Mesenchymal stem cell (in vitro differentiated cells and primary cell): ENCODE measurements around the gene SRRM2.

ENCODE experiments used
- DNase-seq: peaks from one replicate; pipeline ENCODE4 v3.0.0-alpha.2; 2013
- H2AFZ ChIP-seq: one replicate; pipeline ENCODE4 v1.6.1; 2013; ENCODE audit warnings: low read depth, mild to moderate bottlenecking, control low read depth, inconsistent platforms, low read length, moderate library complexity
- H2AK5ac ChIP-seq: 2 replicates; pipeline ENCODE4 v1.6.1; 2013; ENCODE audit warnings: low read length, moderate library complexity, mild to moderate bottlenecking, inconsistent platforms; ENCODE audit not compliant: severe bottlenecking
- H2BK120ac ChIP-seq: one replicate; pipeline ENCODE4 v1.6.1; 2013; ENCODE audit warnings: low read depth, mild to moderate bottlenecking, inconsistent platforms, low read length, moderate library complexity
- H2BK12ac ChIP-seq, 2 experiments: one replicate each; pipeline ENCODE4 v1.6.1; 2013; ENCODE audit warnings: inconsistent platforms in 2 of 2, low read length in 2 of 2, mild to moderate bottlenecking in 2 of 2, moderate library complexity in 2 of 2, control low read depth in 1 of 2
- H2BK15ac ChIP-seq: one replicate; pipeline ENCODE4 v1.6.1; 2013; ENCODE audit warnings: mild to moderate bottlenecking, low read depth, inconsistent platforms; ENCODE audit not compliant: poor library complexity, severe bottlenecking
- H2BK5ac ChIP-seq: 2 replicates; pipeline ENCODE4 v1.6.1; 2013; ENCODE audit warnings: low read depth, mild to moderate bottlenecking, low read length, control low read depth, inconsistent platforms; ENCODE audit not compliant: poor library complexity, severe bottlenecking
- H3K14ac ChIP-seq, 2 experiments: one replicate each; pipeline ENCODE4 v1.6.1; 2013; ENCODE audit warnings: inconsistent platforms in 2 of 2, low read length in 2 of 2, control low read depth in 1 of 2, mild to moderate bottlenecking in 1 of 2, moderate library complexity in 1 of 2
- H3K18ac ChIP-seq, 2 experiments: one replicate each; pipeline ENCODE4 v1.6.1; 2013; ENCODE audit warnings: inconsistent platforms in 2 of 2, low read length in 2 of 2, control low read depth in 1 of 2, low read depth in 1 of 2, mild to moderate bottlenecking in 1 of 2
- H3K23ac ChIP-seq, 2 experiments: one replicate each; pipeline ENCODE4 v1.6.1; 2013; ENCODE audit warnings: inconsistent platforms in 2 of 2, low read length in 2 of 2, mild to moderate bottlenecking in 2 of 2, moderate library complexity in 2 of 2, control low read depth in 1 of 2
- H3K27ac ChIP-seq: 2 replicates; pipeline ENCODE4 v1.5.1; 2013; ENCODE audit warnings: mild to moderate bottlenecking, moderate library complexity, low read length, control low read depth, inconsistent platforms; ENCODE audit not compliant: poor library complexity, severe bottlenecking
- H3K27me3 ChIP-seq, 2 experiments: 2 replicates each; pipeline versions ENCODE4 v1.6.1 to v1.7.0; 2013; ENCODE audit warnings: low read length in 2 of 2, mild to moderate bottlenecking in 2 of 2, moderate library complexity in 2 of 2, control low read depth in 1 of 2, inconsistent platforms in 1 of 2; ENCODE audit not compliant: control insufficient read depth in 1 of 2, insufficient read depth in 1 of 2
- H3K36me3 ChIP-seq, 2 experiments: 2 replicates each; pipeline versions ENCODE4 v1.6.1 to v1.7.0; 2013; ENCODE audit warnings: low read length in 2 of 2, control low read depth in 1 of 2, inconsistent platforms in 1 of 2, low read depth in 1 of 2, mild to moderate bottlenecking in 1 of 2; ENCODE audit not compliant: insufficient read depth in 2 of 2, control insufficient read depth in 1 of 2
- H3K4ac ChIP-seq, 2 experiments: one replicate each; pipeline ENCODE4 v1.6.1; 2013; ENCODE audit warnings: inconsistent platforms in 2 of 2, low read length in 2 of 2, mild to moderate bottlenecking in 2 of 2, moderate library complexity in 2 of 2, control low read depth in 1 of 2, low read depth in 1 of 2
- H3K4me1 ChIP-seq: 2 replicates; pipeline ENCODE4 v1.6.1; 2013; ENCODE audit warnings: low read depth, low read length, control low read depth; ENCODE audit not compliant: control insufficient read depth, insufficient read depth
- H3K4me2 ChIP-seq: 2 replicates; pipeline ENCODE4 v1.6.1; 2013; ENCODE audit warnings: low read length, mild to moderate bottlenecking, inconsistent platforms; ENCODE audit not compliant: poor library complexity, severe bottlenecking
- H3K4me3 ChIP-seq, 2 experiments: 2 replicates each; pipeline versions ENCODE4 v1.5.1 to v1.7.0; 2013; ENCODE audit warnings: low read length in 2 of 2, mild to moderate bottlenecking in 2 of 2, control low read depth in 1 of 2, low read depth in 1 of 2; ENCODE audit not compliant: insufficient read depth in 1 of 2
- H3K79me1 ChIP-seq: replicated peaks from 2 replicates; pipeline ENCODE4 v1.6.1; 2013; ENCODE audit warnings: mild to moderate bottlenecking, control low read depth, low read length, inconsistent platforms; ENCODE audit not compliant: poor library complexity, severe bottlenecking
- H3K9ac ChIP-seq: 2 replicates; pipeline ENCODE4 v1.7.0; 2013; ENCODE audit warnings: mild to moderate bottlenecking, low read length, moderate library complexity
- H3K9me3 ChIP-seq: 2 replicates; pipeline ENCODE4 v1.7.0; 2013; ENCODE audit warnings: mild to moderate bottlenecking, low read length; ENCODE audit not compliant: control insufficient read depth
- H4K8ac ChIP-seq: one replicate; pipeline ENCODE4 v1.6.1; 2013; ENCODE audit warnings: inconsistent platforms, mild to moderate bottlenecking, low read length, moderate library complexity
- H4K91ac ChIP-seq: one replicate; pipeline ENCODE4 v1.6.1; 2013; ENCODE audit warnings: mild to moderate bottlenecking, low read length, inconsistent platforms
- WGBS: methylation state at CpG from one replicate; pipeline ENCODE4 v1.1.7; 2013; ENCODE audit warnings: mixed read lengths; 5-methylcytosine and 5-hydroxymethylcytosine counted together

The SRRM2 gene

DNA sequence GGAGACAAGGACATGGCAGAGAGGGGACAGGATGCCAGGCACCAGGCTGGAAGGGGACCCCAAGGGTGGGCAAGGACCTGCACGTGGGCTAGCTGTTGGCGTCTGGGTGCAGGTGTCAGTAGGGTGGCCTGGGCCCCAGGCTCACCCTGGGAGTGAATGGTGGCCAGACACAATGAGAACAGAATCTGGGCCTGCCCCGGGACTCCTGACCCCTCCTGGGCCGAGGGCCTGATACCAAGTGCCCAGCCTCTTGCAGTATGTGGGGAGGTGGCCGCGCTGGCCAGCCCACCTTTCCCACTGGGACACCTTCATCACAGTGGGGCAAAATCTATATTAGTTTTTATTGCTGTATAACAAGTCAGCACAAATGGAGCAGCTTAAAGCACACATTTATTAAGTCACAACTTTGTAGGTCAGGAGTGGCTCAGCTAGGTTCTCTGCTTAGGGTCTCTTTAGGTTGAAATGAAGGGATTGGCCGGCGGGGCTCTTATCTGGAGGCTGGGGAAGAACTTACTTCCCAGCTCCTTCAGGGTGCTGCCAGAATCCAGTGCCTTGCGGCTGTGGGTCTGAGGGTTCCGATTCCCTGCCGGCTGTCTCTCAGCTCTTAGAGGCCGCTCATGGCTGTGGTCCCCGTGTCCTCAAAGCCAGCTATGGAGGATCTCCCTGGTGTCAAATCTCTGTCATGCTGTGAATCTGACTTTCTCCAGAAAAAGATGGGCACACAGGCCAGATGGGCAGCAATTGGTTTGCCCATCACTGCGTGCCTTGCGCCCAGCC is 31.3 kb downstream of the SRRM2 start:
- H3K9ac ChIP-seq, result no peak overlapping the region
- peaks cover 7 to 54% of the 10 kb centered on the region in 2 experiments for H3K27me3 ChIP-seq
- H2AK5ac ChIP-seq, result no peak overlapping the region
- H2BK5ac ChIP-seq, result no peak overlapping the region
- H4K8ac ChIP-seq, result no peak overlapping the region
- H2BK12ac ChIP-seq, result no peak overlapping the region
- WGBS, result 87% methylated on average over 15 of the region's 15 CpGs
- DNase-seq, result no peak
- H3K9me3 ChIP-seq, result no peaks in the 10 kb centered on the region
- no peak overlapping the region for H3K27ac ChIP-seq
- no peak overlapping the region for H3K14ac ChIP-seq
- no peak overlapping the region for H3K4me2 ChIP-seq
- no peak overlapping the region for H3K23ac ChIP-seq
- H2AFZ ChIP-seq, result no peak overlapping the region
- H3K4me3 ChIP-seq, result no peak overlapping the region
- H3K4ac ChIP-seq, result no peak overlapping the region
- no peak overlapping the region for H3K18ac ChIP-seq
- no peaks in the 10 kb centered on the region for H3K36me3 ChIP-seq
- no peak overlapping the region for H4K91ac ChIP-seq
- no peak overlapping the region for H2BK120ac ChIP-seq
- H2BK15ac ChIP-seq, result peak overlapping the region; percentile 57
- H3K79me1 ChIP-seq, result peaks cover 9% of the 10 kb centered on the region
- H3K4me1 ChIP-seq, result peaks cover 6% of the 10 kb centered on the region

DNA sequence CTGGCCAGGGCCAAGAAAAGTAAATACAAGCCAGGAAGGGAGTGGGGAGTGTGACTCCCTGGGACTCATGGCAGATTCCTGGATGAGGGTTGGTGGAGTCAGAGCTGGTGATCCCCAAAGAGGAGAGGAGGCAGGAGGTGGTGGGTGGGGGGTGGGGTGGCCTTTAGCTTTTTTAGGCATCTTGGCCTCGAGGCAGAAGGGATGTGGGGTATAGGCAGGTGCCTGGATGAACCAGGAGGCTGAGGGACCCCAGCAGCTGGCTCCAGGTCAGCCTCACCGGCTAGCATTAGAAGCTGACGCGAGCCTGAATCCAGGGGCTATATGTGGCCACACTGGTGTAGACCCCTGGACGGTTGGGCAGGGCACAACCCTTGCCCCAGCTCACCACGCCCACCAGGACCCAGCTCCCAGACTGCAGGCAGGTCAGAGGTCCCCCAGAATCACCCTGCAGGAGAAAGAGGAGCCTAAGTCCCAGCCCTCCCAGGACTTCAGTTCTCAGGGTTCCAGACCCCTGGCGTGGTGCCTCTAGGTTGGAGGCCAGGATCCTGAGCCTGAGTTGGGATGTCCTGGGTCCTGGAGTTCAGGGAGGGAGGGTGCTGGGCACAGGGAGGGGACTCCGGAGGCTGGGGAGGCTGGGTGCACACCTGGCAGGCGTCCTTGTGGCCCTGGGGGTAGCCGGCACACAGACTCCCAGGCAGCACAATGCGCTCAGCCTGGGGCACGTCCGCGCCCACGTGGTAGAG is 32.1 kb downstream of the SRRM2 start:
- Histone ChIP-seq H3K27me3 (peaks cover 9 to 60% of the 10 kb centered on the region in 2 experiments), H4K91ac (no peak overlapping the region), H2BK15ac (no peak overlapping the region), H3K79me1 (peaks cover 1% of the 10 kb centered on the region), H2BK12ac (no peak overlapping the region), H3K23ac (no peak overlapping the region), H3K14ac (no peak overlapping the region), H2AFZ (no peak overlapping the region), H3K36me3 (no peaks in the 10 kb centered on the region), H3K18ac (no peak overlapping the region), H3K4me3 (no peak overlapping the region), H4K8ac (no peak overlapping the region), H3K4ac (no peak overlapping the region), H3K9me3 (no peaks in the 10 kb centered on the region), H2BK120ac (no peak overlapping the region), H2AK5ac (no peak overlapping the region), H3K9ac (no peak overlapping the region), H2BK5ac (no peak overlapping the region), H3K4me1 (peaks cover 2% of the 10 kb centered on the region), H3K27ac (no peak overlapping the region), H3K4me2 (no peak overlapping the region)
- DNase-seq, result no peak
- 91% methylated on average over 14 of the region's 15 CpGs for WGBS

DNA sequence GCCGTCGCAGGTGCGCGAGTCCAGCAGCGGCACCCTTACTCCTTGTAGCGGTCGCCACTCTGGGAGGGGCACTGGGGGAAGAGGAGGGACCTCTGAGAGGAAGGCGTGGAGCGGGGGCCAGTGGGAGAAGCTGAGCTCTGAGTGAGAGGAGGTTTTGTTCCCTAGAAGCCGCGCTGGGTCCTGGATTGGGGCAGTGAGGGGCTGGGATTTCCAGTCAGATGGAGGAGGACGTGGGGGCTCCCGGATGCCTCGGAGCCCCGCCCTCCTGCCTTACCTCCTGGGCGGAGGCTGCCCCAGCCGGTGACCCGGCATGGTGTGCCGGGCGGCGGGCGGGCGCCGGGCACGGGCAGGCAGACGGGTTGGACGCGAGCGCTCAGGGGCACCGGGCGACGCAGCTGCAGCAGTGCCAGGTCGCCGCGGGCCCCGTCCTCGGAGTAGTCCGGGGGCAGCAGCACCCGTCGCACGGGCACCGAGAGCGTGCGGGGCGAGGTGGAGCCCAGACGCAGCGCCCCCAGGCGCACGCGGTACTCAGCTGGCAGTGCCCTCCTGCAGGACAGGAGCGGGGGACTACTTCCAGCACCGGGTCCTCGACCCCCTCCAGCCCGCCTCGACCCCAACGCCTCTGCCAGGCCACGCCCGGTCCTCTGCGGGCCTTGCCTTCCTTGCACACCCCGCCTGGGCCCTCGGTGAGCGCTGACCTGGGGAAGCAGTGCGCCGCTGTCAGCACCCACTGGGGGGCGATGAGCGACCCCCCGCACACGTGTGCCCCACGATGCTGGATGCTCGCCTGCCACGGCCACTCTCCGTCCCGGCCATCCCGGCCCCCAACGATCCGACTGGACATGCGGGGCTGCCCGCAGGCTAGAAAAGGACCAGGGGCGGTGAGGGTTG is 32.9 kb downstream of the SRRM2 start:
- H2AFZ ChIP-seq, result no peak overlapping the region
- H4K8ac ChIP-seq, result no peak overlapping the region
- no peak overlapping the region for H2BK12ac ChIP-seq
- no peak overlapping the region for H3K4ac ChIP-seq
- H2BK5ac ChIP-seq, result no peak overlapping the region
- no peak overlapping the region for H3K27ac ChIP-seq
- peaks cover 10 to 66% of the 10 kb centered on the region in 2 experiments for H3K27me3 ChIP-seq
- no peak overlapping the region for H3K9ac ChIP-seq
- H3K23ac ChIP-seq, result no peak overlapping the region
- no peak overlapping the region for H2AK5ac ChIP-seq
- H4K91ac ChIP-seq, result no peak overlapping the region
- H3K14ac ChIP-seq, result no peak overlapping the region
- H3K4me2 ChIP-seq, result no peak overlapping the region
- H3K4me1 ChIP-seq, result peaks cover 2% of the 10 kb centered on the region
- H3K9me3 ChIP-seq, result no peaks in the 10 kb centered on the region
- H3K36me3 ChIP-seq, result no peaks in the 10 kb centered on the region
- H3K79me1 ChIP-seq, result no peaks in the 10 kb centered on the region
- WGBS, result 91% methylated on average over 76 of the region's 79 CpGs
- no peak overlapping the region for H2BK15ac ChIP-seq
- no peak for DNase-seq
- H3K4me3 ChIP-seq, result no peak overlapping the region
- no peak overlapping the region for H2BK120ac ChIP-seq
- H3K18ac ChIP-seq, result no peak overlapping the region
